Measurements from ENCODE around the gene CDC73.

The CDC73 gene

GRCh38 chr1:193111641-193112090 lies 10.2 kb upstream of the CDC73 start:
- DNase-seq = peak; percentile 21
- H3K36me3 ChIP-seq (replicated peaks; ENCODE audit: insufficient read depth, low read length) = no peaks in the 10 kb centered on the region
- H2AFZ ChIP-seq (ENCODE audit: low read length) = peak overlapping the region; percentile 65
- H3K27me3 ChIP-seq (replicated peaks; ENCODE audit: insufficient read depth, low read length) = no peaks in the 10 kb centered on the region
- no peaks in the 10 kb centered on the region for H4K20me1 ChIP-seq (ENCODE audit: insufficient read depth, low read length)
- peak overlapping the region; percentile 30; the same call in 1 of the 2 replicates for H3K9ac ChIP-seq (ENCODE audit: low read length)
- peak overlapping the region; percentile 61; the same call in 1 of the 2 replicates for H3K27ac ChIP-seq (ENCODE audit: low read length)
- peaks cover 14% of the 10 kb centered on the region for H3K4me1 ChIP-seq (ENCODE audit: low read length)
- no peaks in the 10 kb centered on the region for H3K9me3 ChIP-seq (replicated peaks; ENCODE audit: insufficient read depth, low read length)
- peak overlapping the region; percentile 59 for H3K4me2 ChIP-seq (ENCODE audit: low read depth, low read length)
- TF ChIP-seq EZH2 (optimal IDR thresholded peaks at IDR 0.05; ENCODE audit: low read depth, low read length) (no peak), CTCF (IDR thresholded peaks at IDR 0.05; ENCODE audit: low read length) (no peak), EZH2phosphoT487 (IDR thresholded peaks at IDR 0.05; ENCODE audit: low read length) (no peak)
- H3K79me2 ChIP-seq (ENCODE audit: low read length) = no peaks in the 10 kb centered on the region
- peaks cover 7% of the 10 kb centered on the region for H3F3A ChIP-seq (ENCODE audit: insufficient read depth, low read length)
- peak overlapping the region; percentile 21 for H3K4me3 ChIP-seq (ENCODE audit: low read length)
- H3K9me2 ChIP-seq (replicated peaks; ENCODE audit: insufficient read depth, low read length) = no peaks in the 10 kb centered on the region

GRCh38 chr1:193113258-193113991 lies 8.4 kb upstream of the CDC73 start:
- H3K27ac ChIP-seq (ENCODE audit: low read length) = no peak overlapping the region
- H3K4me3 ChIP-seq (ENCODE audit: low read length) = no peak overlapping the region
- H3K4me2 ChIP-seq (ENCODE audit: low read depth, low read length) = no peak overlapping the region

DNA sequence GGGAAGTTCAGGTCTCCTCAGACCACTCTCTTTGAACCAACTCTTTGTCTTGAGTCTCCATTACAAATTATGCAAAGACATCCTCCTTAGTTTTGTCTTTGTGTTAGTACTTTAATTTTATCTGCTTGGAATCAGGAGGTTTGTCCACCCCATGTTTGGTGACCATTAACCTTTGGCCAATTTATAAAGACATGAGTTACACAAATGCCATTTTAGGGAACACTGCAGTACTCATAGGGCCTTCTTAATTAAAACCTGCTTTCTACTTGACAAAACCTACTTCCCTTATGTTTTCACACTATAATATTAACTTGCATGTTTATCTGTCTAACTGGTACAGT lies 7.9 kb upstream of the CDC73 start:
- Histone ChIP-seq H3K79me2 (ENCODE audit: low read length) (no peaks in the 10 kb centered on the region), H4K20me1 (ENCODE audit: insufficient read depth, low read length) (no peaks in the 10 kb centered on the region), H3K27me3 (replicated peaks; ENCODE audit: insufficient read depth, low read length) (no peaks in the 10 kb centered on the region), H3K9ac (ENCODE audit: low read length) (no peak overlapping the region), H3K9me2 (replicated peaks; ENCODE audit: insufficient read depth, low read length) (no peaks in the 10 kb centered on the region), H3F3A (ENCODE audit: insufficient read depth, low read length) (peaks cover 7% of the 10 kb centered on the region), H3K36me3 (replicated peaks; ENCODE audit: insufficient read depth, low read length) (no peaks in the 10 kb centered on the region), H3K9me3 (replicated peaks; ENCODE audit: insufficient read depth, low read length) (no peaks in the 10 kb centered on the region), H3K4me2 (ENCODE audit: low read depth, low read length) (no peak overlapping the region), H3K4me3 (ENCODE audit: low read length) (no peak overlapping the region), H3K4me1 (ENCODE audit: low read length) (peaks cover 18% of the 10 kb centered on the region), H3K27ac (ENCODE audit: low read length) (no peak overlapping the region), H2AFZ (ENCODE audit: low read length) (no peak overlapping the region)
- TF ChIP-seq CTCF (IDR thresholded peaks at IDR 0.05; ENCODE audit: low read length) = no peak
- TF ChIP-seq EZH2 (optimal IDR thresholded peaks at IDR 0.05; ENCODE audit: low read depth, low read length) = no peak
- no peak for TF ChIP-seq EZH2phosphoT487 (IDR thresholded peaks at IDR 0.05; ENCODE audit: low read length)
- DNase-seq = no peak

More at GRCh38 chr1:193113258-193113991, 8.4 kb upstream of the CDC73 start:
- TF ChIP-seq EZH2 (optimal IDR thresholded peaks at IDR 0.05; ENCODE audit: low read depth, low read length) (no peak), EZH2phosphoT487 (IDR thresholded peaks at IDR 0.05; ENCODE audit: low read length) (no peak), CTCF (IDR thresholded peaks at IDR 0.05; ENCODE audit: low read length) (no peak)
- no peaks in the 10 kb centered on the region for H3K9me2 ChIP-seq (replicated peaks; ENCODE audit: insufficient read depth, low read length)
- no peak overlapping the region for H3K9ac ChIP-seq (ENCODE audit: low read length)
- H3K9me3 ChIP-seq (replicated peaks; ENCODE audit: insufficient read depth, low read length) = no peaks in the 10 kb centered on the region
- H3F3A ChIP-seq (ENCODE audit: insufficient read depth, low read length) = peaks cover 7% of the 10 kb centered on the region
- no peaks in the 10 kb centered on the region for H4K20me1 ChIP-seq (ENCODE audit: insufficient read depth, low read length)
- H3K27me3 ChIP-seq (replicated peaks; ENCODE audit: insufficient read depth, low read length) = no peaks in the 10 kb centered on the region
- no peak overlapping the region for H2AFZ ChIP-seq (ENCODE audit: low read length)
- H3K4me1 ChIP-seq (ENCODE audit: low read length) = peaks cover 14% of the 10 kb centered on the region
- no peak for DNase-seq
- H3K79me2 ChIP-seq (ENCODE audit: low read length) = no peaks in the 10 kb centered on the region
- no peaks in the 10 kb centered on the region for H3K36me3 ChIP-seq (replicated peaks; ENCODE audit: insufficient read depth, low read length)

Data from MM.1S (cell line).